ENCODE data around the gene FXYD6. TPM values are rescaled to one million over a fixed set of nuclear protein-coding genes. Genes with fewer than 3 reads are reported as not detected.

The FXYD6 gene
- polyA plus RNA-seq, 1 of the 3 experiments (the other 2 are of a cell fraction): 1.4 TPM

DNA sequence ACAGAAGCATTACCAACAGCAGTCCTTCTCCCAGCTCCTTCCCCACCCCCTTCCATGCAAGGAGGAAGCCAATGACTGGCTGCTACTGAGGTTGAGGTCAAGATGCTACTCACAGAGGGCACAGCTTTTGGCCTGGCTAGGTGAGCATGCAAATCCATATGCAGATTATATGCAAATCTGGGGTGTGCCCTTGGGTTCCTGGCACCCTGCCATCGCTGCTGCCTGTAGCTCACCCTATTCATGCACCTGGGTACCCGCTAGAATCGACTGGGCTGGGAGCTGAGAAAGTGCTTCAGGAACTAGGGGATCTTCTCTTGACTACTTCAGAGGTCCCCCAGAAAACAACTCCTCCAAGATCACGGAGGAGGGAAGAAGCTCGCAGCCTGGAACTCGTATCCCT lies 83.5 kb downstream of the FXYD6 start:
- H3K9ac ChIP-seq: no peak overlapping the region
- no peaks in the 10 kb centered on the region for H3K9me2 ChIP-seq
- H3K27me3 ChIP-seq (ENCODE audit: insufficient read depth): peaks cover 24% of the 10 kb centered on the region
- H3K4me1 ChIP-seq (ENCODE audit: control insufficient read depth in 1 of 2, insufficient read depth in 2 of 2, low read depth in 1 of 2, low read length in 1 of 2): peaks cover 0 to 14% of the 10 kb centered on the region in 2 experiments; a peak in 1 of 4 replicates
- no peak for DNase-seq
- no peak overlapping the region for H3K27ac ChIP-seq (ENCODE audit: low read depth in 2 of 2, low read length in 1 of 2)
- WGBS (ENCODE audit: low lambda C conversion rate): 52% methylated on average over 6 of the region's 6 CpGs
- no peaks in the 10 kb centered on the region for H4K20me1 ChIP-seq (ENCODE audit: insufficient read depth)
- no peak overlapping the region for H2AFZ ChIP-seq (ENCODE audit: low read depth)
- no peak for TF ChIP-seq RFX5 (IDR thresholded peaks at IDR 0.05; ENCODE audit: low read length)
- H3K79me2 ChIP-seq (ENCODE audit: insufficient read depth): no peaks in the 10 kb centered on the region
- POLR2A ChIA-PET: no interaction called here
- H3F3A ChIP-seq (replicated peaks; ENCODE audit: insufficient read depth): no peaks in the 10 kb centered on the region
- no peak overlapping the region for H3K4me2 ChIP-seq
- no peak overlapping the region for H3K4me3 ChIP-seq (ENCODE audit: low read depth in 2 of 2, low read length in 1 of 2)
- no peaks in the 10 kb centered on the region for H3K9me3 ChIP-seq
- CTCF ChIA-PET: interaction anchor here (0.6 to 5.6 kb wide), 9 partner anchors 7 to 367 kb away, joined by 3 to 46 read pairs (median 6); no protein-coding TSS in a partner anchor
- no peaks in the 10 kb centered on the region for H3K36me3 ChIP-seq (replicated peaks in 1 of 2; ENCODE audit: control insufficient read depth in 1 of 2, insufficient read depth in 2 of 2, low read length in 1 of 2)

DNA sequence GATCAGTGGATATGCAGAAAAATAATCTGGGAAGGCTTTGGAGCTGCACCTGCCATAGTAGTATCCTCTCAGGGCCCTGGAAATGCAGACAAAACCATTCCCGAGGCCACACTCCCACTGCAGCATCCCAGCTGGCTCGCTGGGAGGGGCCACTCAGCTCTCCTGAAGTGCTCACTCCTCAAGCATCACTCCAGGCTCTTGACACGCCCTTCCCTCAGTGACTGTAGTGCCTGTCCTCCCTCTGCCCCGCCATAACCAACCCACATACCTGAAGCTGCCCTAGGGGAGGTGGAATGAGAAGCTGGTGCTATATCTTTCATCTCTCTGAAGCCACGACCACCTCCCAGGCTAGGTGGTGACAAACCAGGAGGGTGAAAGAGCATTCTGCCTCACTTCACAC lies 84.2 kb downstream of the FXYD6 start:
- Histone ChIP-seq H3K79me2 (ENCODE audit: insufficient read depth) (no peaks in the 10 kb centered on the region), H3F3A (replicated peaks; ENCODE audit: insufficient read depth) (no peaks in the 10 kb centered on the region), H3K27me3 (ENCODE audit: insufficient read depth) (peaks cover 24% of the 10 kb centered on the region), H3K36me3 (replicated peaks in 1 of 2; ENCODE audit: control insufficient read depth in 1 of 2, insufficient read depth in 2 of 2, low read length in 1 of 2) (no peaks in the 10 kb centered on the region), H3K9me2 (no peaks in the 10 kb centered on the region), H4K20me1 (ENCODE audit: insufficient read depth) (no peaks in the 10 kb centered on the region), H3K4me3 (ENCODE audit: low read depth in 2 of 2, low read length in 1 of 2) (no peak overlapping the region), H3K27ac (ENCODE audit: low read depth in 2 of 2, low read length in 1 of 2) (no peak overlapping the region), H3K9ac (no peak overlapping the region), H2AFZ (ENCODE audit: low read depth) (no peak overlapping the region), H3K4me1 (ENCODE audit: control insufficient read depth in 1 of 2, insufficient read depth in 2 of 2, low read depth in 1 of 2, low read length in 1 of 2) (peaks cover 0 to 17% of the 10 kb centered on the region in 2 experiments; a peak in 2 of 4 replicates), H3K4me2 (no peak overlapping the region), H3K9me3 (no peaks in the 10 kb centered on the region)
- ChIA-PET POLR2A (no interaction called here), CTCF (interaction anchor here (0.6 to 5.6 kb wide), 8 partner anchors 8 to 366 kb away, joined by 3 to 46 read pairs (median 6); no protein-coding TSS in a partner anchor)
- WGBS (ENCODE audit: low lambda C conversion rate): 12% methylated on average over 5 of the region's 5 CpGs
- DNase-seq: no peak
- TF ChIP-seq, protein P1, sequence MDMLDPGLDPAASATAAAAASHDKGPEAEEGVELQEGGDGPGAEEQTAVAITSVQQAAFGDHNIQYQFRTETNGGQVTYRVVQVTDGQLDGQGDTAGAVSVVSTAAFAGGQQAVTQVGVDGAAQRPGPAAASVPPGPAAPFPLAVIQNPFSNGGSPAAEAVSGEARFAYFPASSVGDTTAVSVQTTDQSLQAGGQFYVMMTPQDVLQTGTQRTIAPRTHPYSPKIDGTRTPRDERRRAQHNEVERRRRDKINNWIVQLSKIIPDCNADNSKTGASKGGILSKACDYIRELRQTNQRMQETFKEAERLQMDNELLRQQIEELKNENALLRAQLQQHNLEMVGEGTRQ (IDR thresholded peaks at IDR 0.05; ENCODE audit: borderline replicate concordance, low read depth, low read length): no peak
- no peak for TF ChIP-seq MXI1 (IDR thresholded peaks at IDR 0.05; ENCODE audit: low read depth, low read length)
- TF ChIP-seq NFIC (IDR thresholded peaks at IDR 0.05; ENCODE audit: borderline replicate concordance): no peak
- no peak for TF ChIP-seq SMC3 (IDR thresholded peaks at IDR 0.05; ENCODE audit: low read depth, low read length)

DNA sequence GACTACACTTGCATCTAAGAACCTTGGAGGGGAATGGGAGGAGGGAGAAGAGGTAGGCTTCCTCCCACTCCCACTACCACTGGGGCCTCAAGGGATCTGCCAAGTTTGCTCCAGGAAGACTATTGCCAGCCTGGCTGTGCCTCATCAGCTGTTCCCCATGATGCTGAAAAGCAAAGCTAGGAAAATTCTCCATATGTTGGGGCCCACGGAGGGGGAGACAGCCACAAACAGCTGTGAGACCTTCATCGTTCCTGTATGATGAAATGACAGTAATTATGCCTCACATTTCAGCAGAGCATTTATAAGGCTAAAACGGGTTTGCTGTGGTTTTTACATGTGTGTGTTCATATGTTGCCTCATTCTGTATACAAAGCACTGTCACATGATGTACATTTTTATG lies 86.2 kb downstream of the FXYD6 start:
- Histone ChIP-seq H3K27me3 (ENCODE audit: insufficient read depth) (peaks cover 14% of the 10 kb centered on the region), H3K4me1 (ENCODE audit: control insufficient read depth in 1 of 2, insufficient read depth in 2 of 2, low read depth in 1 of 2, low read length in 1 of 2) (peaks cover 0 to 5% of the 10 kb centered on the region in 2 experiments; a peak in 2 of 4 replicates), H3F3A (replicated peaks; ENCODE audit: insufficient read depth) (no peaks in the 10 kb centered on the region), H3K79me2 (ENCODE audit: insufficient read depth) (no peaks in the 10 kb centered on the region), H3K9ac (no peak overlapping the region), H3K4me3 (ENCODE audit: low read depth in 2 of 2, low read length in 1 of 2) (no peak overlapping the region), H3K9me3 (no peaks in the 10 kb centered on the region), H4K20me1 (ENCODE audit: insufficient read depth) (no peaks in the 10 kb centered on the region), H3K4me2 (no peak overlapping the region), H3K9me2 (no peaks in the 10 kb centered on the region), H2AFZ (ENCODE audit: low read depth) (no peak overlapping the region), H3K27ac (ENCODE audit: low read depth in 2 of 2, low read length in 1 of 2) (no peak overlapping the region), H3K36me3 (replicated peaks in 1 of 2; ENCODE audit: control insufficient read depth in 1 of 2, insufficient read depth in 2 of 2, low read length in 1 of 2) (no peaks in the 10 kb centered on the region)
- no peak for DNase-seq
- POLR2A ChIA-PET: no interaction called here
- CTCF ChIA-PET: interaction anchor here (4.5 kb wide), 1 partner anchor 18 kb away, joined by 33 read pairs; no protein-coding TSS in a partner anchor
- 16% methylated on average over 3 of the region's 3 CpGs for WGBS (ENCODE audit: low lambda C conversion rate)
- TF ChIP-seq MXI1 (IDR thresholded peaks at IDR 0.05; ENCODE audit: low read depth, low read length) (no peak), CHD2 (IDR thresholded peaks at IDR 0.05; ENCODE audit: low read length, partially characterized antibody) (no peak), EZH2phosphoT487 (IDR thresholded peaks at IDR 0.05; ENCODE audit: borderline replicate concordance, low read depth) (no peak), POLR2AphosphoS5 (IDR thresholded peaks at IDR 0.05; ENCODE audit: low read depth, low read length) (no peak), ELF1 (IDR thresholded peaks at IDR 0.05) (no peak), JUND (IDR thresholded peaks at IDR 0.05) (no peak), GATA2 (CRISPR knock-in tag; IDR thresholded peaks at IDR 0.05) (no peak), SIN3A (IDR thresholded peaks at IDR 0.05; ENCODE audit: borderline replicate concordance, low read depth, low read length) (no peak), GABPA (IDR thresholded peaks at IDR 0.05; ENCODE audit: low read depth) (no peak)
- TF ChIP-seq, protein P2, sequence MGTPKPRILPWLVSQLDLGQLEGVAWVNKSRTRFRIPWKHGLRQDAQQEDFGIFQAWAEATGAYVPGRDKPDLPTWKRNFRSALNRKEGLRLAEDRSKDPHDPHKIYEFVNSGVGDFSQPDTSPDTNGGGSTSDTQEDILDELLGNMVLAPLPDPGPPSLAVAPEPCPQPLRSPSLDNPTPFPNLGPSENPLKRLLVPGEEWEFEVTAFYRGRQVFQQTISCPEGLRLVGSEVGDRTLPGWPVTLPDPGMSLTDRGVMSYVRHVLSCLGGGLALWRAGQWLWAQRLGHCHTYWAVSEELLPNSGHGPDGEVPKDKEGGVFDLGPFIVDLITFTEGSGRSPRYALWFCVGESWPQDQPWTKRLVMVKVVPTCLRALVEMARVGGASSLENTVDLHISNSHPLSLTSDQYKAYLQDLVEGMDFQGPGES (IDR thresholded peaks at IDR 0.05; ENCODE audit: low read depth, low read length): no peak
- TF ChIP-seq, protein P3, sequence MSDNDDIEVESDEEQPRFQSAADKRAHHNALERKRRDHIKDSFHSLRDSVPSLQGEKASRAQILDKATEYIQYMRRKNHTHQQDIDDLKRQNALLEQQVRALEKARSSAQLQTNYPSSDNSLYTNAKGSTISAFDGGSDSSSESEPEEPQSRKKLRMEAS (IDR thresholded peaks at IDR 0.05; ENCODE audit: low read depth): no peak
- TF ChIP-seq, protein P4, sequence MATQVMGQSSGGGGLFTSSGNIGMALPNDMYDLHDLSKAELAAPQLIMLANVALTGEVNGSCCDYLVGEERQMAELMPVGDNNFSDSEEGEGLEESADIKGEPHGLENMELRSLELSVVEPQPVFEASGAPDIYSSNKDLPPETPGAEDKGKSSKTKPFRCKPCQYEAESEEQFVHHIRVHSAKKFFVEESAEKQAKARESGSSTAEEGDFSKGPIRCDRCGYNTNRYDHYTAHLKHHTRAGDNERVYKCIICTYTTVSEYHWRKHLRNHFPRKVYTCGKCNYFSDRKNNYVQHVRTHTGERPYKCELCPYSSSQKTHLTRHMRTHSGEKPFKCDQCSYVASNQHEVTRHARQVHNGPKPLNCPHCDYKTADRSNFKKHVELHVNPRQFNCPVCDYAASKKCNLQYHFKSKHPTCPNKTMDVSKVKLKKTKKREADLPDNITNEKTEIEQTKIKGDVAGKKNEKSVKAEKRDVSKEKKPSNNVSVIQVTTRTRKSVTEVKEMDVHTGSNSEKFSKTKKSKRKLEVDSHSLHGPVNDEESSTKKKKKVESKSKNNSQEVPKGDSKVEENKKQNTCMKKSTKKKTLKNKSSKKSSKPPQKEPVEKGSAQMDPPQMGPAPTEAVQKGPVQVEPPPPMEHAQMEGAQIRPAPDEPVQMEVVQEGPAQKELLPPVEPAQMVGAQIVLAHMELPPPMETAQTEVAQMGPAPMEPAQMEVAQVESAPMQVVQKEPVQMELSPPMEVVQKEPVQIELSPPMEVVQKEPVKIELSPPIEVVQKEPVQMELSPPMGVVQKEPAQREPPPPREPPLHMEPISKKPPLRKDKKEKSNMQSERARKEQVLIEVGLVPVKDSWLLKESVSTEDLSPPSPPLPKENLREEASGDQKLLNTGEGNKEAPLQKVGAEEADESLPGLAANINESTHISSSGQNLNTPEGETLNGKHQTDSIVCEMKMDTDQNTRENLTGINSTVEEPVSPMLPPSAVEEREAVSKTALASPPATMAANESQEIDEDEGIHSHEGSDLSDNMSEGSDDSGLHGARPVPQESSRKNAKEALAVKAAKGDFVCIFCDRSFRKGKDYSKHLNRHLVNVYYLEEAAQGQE (IDR thresholded peaks at IDR 0.05; ENCODE audit: low read depth, low read length): no peak
